GM21717 (cell line): ENCODE results near the gene GPR50.

Experiments
- ATAC-seq: cut with Tn5 transposase; IDR thresholded peaks from one replicate; pipeline ENCODE4 v1.9.1; 2021; ENCODE audit warnings: mild to moderate bottlenecking, moderate library complexity; ENCODE audit not compliant: unreplicated experiment

GPR50 gene

GRCh38 chrX:151176231-151176750 is at the start of gene GPR50:
TSS of gene GPR50 (plus strand) at chrX:151176584. CDS start at chrX:151176722, 138 bp downstream.
- no peak for ATAC-seq

- ATAC-seq, result no peak
These were observed 43.9 kb upstream of the GPR50 start for GRCh38 chrX:151132531-151132930.

- peak; percentile 90 for ATAC-seq
These were observed 24.6 kb upstream of the GPR50 start for GRCh38 chrX:151151665-151152267.

- ATAC-seq, result no peak
These were observed 23.3 kb upstream of the GPR50 start for GRCh38 chrX:151153086-151153485.

- no peak for ATAC-seq
These were observed 22.7 kb upstream of the GPR50 start for GRCh38 chrX:151153667-151154066.

- ATAC-seq, result no peak
These were observed 21.1 kb upstream of the GPR50 start for GRCh38 chrX:151155234-151155633.

GRCh38 chrX:151161690-151162089 is 14.7 kb upstream of the GPR50 start:
- ATAC-seq, result no peak

GRCh38 chrX:151167791-151168345 is 8.5 kb upstream of the GPR50 start:
- ATAC-seq, result no peak

- ATAC-seq, result no peak
These were observed 6.6 kb upstream of the GPR50 start for GRCh38 chrX:151169783-151170182.

- no peak for ATAC-seq
These were observed 1.7 kb upstream of the GPR50 start for GRCh38 chrX:151174581-151175282.

- no peak for ATAC-seq
These were observed 911 bp upstream of the GPR50 start for GRCh38 chrX:151175283-151176062.

GRCh38 chrX:151177141-151178027 is 1.0 kb downstream of the GPR50 start:
- no peak for ATAC-seq

- ATAC-seq, result no peak
These were observed 2.4 kb downstream of the GPR50 start for GRCh38 chrX:151178746-151179145.

- ATAC-seq, result no peak
These were observed 4.0 kb downstream of the GPR50 start for GRCh38 chrX:151180400-151180799.

GRCh38 chrX:151181088-151181487 is 4.7 kb downstream of the GPR50 start:
- ATAC-seq, result no peak

- no peak for ATAC-seq
These were observed 6.9 kb downstream of the GPR50 start for GRCh38 chrX:151183233-151183753.

GRCh38 chrX:151183912-151184565 is 7.7 kb downstream of the GPR50 start:
- ATAC-seq, result no peak

GRCh38 chrX:151184705-151185104 is 8.3 kb downstream of the GPR50 start:
- no peak for ATAC-seq

- ATAC-seq, result no peak
These were observed 30.5 kb downstream of the GPR50 start for GRCh38 chrX:151206871-151207270.

- no peak for ATAC-seq
These were observed 49.5 kb downstream of the GPR50 start for GRCh38 chrX:151225843-151226242.
